Measurements from ENCODE around the gene TRPV4. TPM values are rescaled to one million over a fixed set of nuclear protein-coding genes. Genes with fewer than 3 reads are reported as not detected.

Gene TRPV4
- total RNA-seq, 1 experiment from 2014 or later = not detected

DNA sequence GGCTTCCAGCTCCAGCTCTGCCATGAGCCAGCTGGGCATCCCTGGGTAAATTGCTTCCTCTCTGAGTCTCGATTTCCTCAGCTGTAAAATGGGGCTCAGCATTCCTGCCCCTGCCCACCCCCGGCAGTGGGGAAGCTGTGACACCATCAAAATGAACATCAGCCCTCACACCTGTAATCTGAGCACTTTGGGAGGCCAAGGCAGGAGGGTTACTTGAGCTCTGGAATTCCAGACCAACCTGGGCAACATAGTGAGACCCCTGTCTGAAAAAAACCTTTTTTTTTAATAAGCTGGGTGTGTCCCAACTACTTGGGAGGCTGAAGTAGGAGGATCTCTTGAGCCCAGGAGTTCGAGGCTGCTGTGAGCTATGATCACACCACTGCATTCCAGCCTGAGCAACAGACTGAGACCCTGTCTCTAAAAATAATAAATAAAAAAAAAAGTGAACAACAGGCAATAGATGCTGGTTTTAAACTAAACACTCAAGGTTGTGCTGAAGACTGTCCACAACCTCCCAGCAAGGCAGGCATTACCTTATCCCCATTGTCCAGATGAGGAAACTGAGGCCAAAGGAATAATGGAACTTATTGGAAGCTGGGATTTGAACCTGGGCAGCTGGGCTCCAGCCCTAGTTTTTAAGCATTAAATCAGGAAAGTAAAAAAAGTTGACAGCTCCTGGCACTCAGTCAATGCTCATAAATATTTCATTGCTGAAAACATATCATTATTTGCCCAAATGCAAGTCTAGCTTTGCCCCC lies 4.3 kb downstream of the TRPV4 start:
- no peak overlapping the region for H3K4me2 ChIP-seq (ENCODE audit: low read depth, low read length, poor library complexity, severe bottlenecking)
- DNase-seq = no peak
- no peak overlapping the region for H3K4me3 ChIP-seq (ENCODE audit: low read length)
- H3K9ac ChIP-seq (ENCODE audit: low read length) = no peak overlapping the region
- no peaks in the 10 kb centered on the region for H3K9me3 ChIP-seq (ENCODE audit: low read length)
- H3K27me3 ChIP-seq (ENCODE audit: low read length) = no peaks in the 10 kb centered on the region
- H3K79me2 ChIP-seq (ENCODE audit: low read length) = no peaks in the 10 kb centered on the region
- no peaks in the 10 kb centered on the region for H3K4me1 ChIP-seq (ENCODE audit: low read length)
- no peaks in the 10 kb centered on the region for H3K9me2 ChIP-seq (replicated peaks; ENCODE audit: insufficient read depth, low read length)
- H3K36me3 ChIP-seq (ENCODE audit: insufficient read depth, low read length) = no peaks in the 10 kb centered on the region
- H3K27ac ChIP-seq (ENCODE audit: low read length) = no peak overlapping the region
- H2AFZ ChIP-seq (ENCODE audit: low read length) = no peak overlapping the region
- H4K20me1 ChIP-seq (ENCODE audit: insufficient read depth, low read depth, low read length) = no peaks in the 10 kb centered on the region

DNA sequence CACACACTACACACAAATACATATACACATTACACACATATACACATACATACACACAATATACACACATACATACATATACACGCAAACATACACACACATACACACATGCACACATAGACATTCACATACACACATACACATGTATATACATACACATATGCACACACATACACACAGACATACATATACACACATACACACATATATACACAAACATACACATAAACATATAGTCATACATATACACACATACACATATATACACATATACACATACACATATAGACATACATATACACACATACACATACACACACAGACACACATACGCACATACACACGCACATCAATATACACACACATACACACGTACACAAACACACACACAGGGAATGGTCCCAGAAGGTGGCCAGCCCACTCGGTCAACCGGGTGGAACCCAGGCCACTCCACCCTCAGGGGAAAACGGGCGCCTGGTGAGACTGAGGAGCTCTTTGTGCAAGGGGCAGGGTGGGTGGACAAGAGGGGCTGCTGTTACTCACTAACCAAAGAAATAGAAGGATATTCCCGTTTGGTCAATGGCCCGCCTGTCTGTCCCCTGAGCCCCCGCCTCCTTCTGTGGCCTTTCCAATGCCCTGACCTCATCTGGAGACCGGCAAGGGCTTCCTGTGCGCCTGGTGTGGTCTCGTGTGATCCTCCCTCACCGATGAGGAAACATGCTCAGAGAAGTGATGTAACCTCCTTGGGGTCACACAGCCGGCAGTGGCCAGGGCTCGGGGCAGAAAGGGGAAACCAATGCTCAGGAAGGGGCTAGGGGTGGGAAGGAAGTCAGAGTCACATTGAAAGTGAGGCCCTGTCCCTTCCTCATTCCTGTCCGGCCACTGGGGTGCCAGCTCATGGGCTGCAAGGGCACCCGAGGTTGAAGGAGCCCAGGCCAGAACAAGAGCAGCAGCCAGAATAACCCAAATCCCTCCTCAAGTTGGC lies 5.3 kb downstream of the TRPV4 start:
- no peak overlapping the region for H2AFZ ChIP-seq (ENCODE audit: low read length)
- H3K9ac ChIP-seq (ENCODE audit: low read length) = no peak overlapping the region
- no peak for DNase-seq
- H3K9me2 ChIP-seq (replicated peaks; ENCODE audit: insufficient read depth, low read length) = no peaks in the 10 kb centered on the region
- no peak overlapping the region for H3K27ac ChIP-seq (ENCODE audit: low read length)
- no peaks in the 10 kb centered on the region for H4K20me1 ChIP-seq (ENCODE audit: insufficient read depth, low read depth, low read length)
- H3K27me3 ChIP-seq (ENCODE audit: low read length) = no peaks in the 10 kb centered on the region
- no peak overlapping the region for H3K4me2 ChIP-seq (ENCODE audit: low read depth, low read length, poor library complexity, severe bottlenecking)
- H3K4me1 ChIP-seq (ENCODE audit: low read length) = peaks cover under 1% of the 10 kb centered on the region; the same call in 1 of the 2 replicates
- H3K4me3 ChIP-seq (ENCODE audit: low read length) = no peak overlapping the region
- H3K36me3 ChIP-seq (ENCODE audit: insufficient read depth, low read length) = no peaks in the 10 kb centered on the region
- H3K9me3 ChIP-seq (ENCODE audit: low read length) = no peaks in the 10 kb centered on the region
- H3K79me2 ChIP-seq (ENCODE audit: low read length) = no peaks in the 10 kb centered on the region

DNA sequence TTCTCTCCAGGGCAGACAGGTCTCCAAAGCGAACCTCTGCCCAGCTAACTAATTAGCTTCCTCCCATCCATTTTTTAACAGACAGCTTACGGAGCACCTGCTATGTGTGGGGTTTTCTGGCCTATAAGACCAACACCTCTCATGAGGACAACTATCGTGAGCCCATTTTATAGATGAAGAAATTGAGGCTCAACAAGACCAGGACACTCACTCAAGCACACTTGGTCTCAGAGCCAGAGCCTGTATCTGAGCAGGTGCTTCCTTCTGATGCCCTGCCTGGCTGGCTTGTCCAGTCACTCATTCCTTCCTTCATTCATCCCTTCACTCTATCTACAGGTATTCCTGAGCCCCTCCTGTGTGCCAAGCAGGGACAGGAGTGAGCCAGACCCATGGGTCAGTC lies 6.1 kb downstream of the TRPV4 start:
- Histone ChIP-seq H3K27me3 (ENCODE audit: low read length) (no peaks in the 10 kb centered on the region), H3K9ac (ENCODE audit: low read length) (no peak overlapping the region), H4K20me1 (ENCODE audit: insufficient read depth, low read depth, low read length) (no peaks in the 10 kb centered on the region), H3K79me2 (ENCODE audit: low read length) (no peaks in the 10 kb centered on the region), H3K9me2 (replicated peaks; ENCODE audit: insufficient read depth, low read length) (no peaks in the 10 kb centered on the region), H3K4me1 (ENCODE audit: low read length) (peaks cover 7% of the 10 kb centered on the region), H3K27ac (ENCODE audit: low read length) (no peak overlapping the region), H2AFZ (ENCODE audit: low read length) (no peak overlapping the region), H3K4me2 (ENCODE audit: low read depth, low read length, poor library complexity, severe bottlenecking) (no peak overlapping the region), H3K36me3 (ENCODE audit: insufficient read depth, low read length) (no peaks in the 10 kb centered on the region), H3K9me3 (ENCODE audit: low read length) (no peaks in the 10 kb centered on the region), H3K4me3 (ENCODE audit: low read length) (no peak overlapping the region)
- DNase-seq = no peak

- H3K9me3 ChIP-seq (ENCODE audit: low read length) = no peaks in the 10 kb centered on the region
- no peak for DNase-seq
- no peaks in the 10 kb centered on the region for H4K20me1 ChIP-seq (ENCODE audit: insufficient read depth, low read depth, low read length)
Observed at GRCh38 chr12:109824731-109825130, 8.5 kb downstream of the TRPV4 start.

DNA sequence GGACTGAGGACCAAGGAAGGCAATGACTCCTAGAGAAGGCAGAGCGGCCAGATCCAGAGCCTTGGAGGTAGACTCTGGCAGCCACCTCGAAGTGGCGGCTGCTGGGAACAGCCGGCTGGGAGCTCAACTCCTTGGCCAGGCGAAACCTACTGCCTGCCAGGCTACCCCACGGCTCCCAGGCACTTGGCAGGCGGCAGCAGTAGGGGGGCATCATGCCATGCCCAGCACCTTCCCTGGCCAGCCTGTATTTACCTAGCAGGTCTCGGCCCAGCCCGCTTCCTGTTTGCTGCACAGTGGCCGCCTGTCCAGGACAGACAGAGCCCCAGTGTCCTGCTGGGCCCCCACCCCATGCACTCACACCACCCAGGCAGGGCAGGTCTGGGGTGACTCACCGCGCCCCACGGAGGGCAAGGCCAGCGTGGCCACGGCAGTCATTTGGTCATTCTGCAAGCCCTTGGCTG lies 10.2 kb downstream of the TRPV4 start:
- Histone ChIP-seq H3K9me2 (replicated peaks; ENCODE audit: insufficient read depth, low read length) (no peaks in the 10 kb centered on the region), H3K4me2 (ENCODE audit: low read depth, low read length, poor library complexity, severe bottlenecking) (no peak overlapping the region), H3K36me3 (ENCODE audit: insufficient read depth, low read length) (no peaks in the 10 kb centered on the region), H3K9ac (ENCODE audit: low read length) (no peak overlapping the region), H3K4me3 (ENCODE audit: low read length) (no peak overlapping the region), H3K27ac (ENCODE audit: low read length) (no peak overlapping the region), H4K20me1 (ENCODE audit: insufficient read depth, low read depth, low read length) (no peaks in the 10 kb centered on the region), H2AFZ (ENCODE audit: low read length) (no peak overlapping the region), H3K79me2 (ENCODE audit: low read length) (no peaks in the 10 kb centered on the region), H3K9me3 (ENCODE audit: low read length) (no peaks in the 10 kb centered on the region), H3K4me1 (ENCODE audit: low read length) (peaks cover 7% of the 10 kb centered on the region), H3K27me3 (ENCODE audit: low read length) (no peaks in the 10 kb centered on the region)
- no peak for DNase-seq

More at GRCh38 chr12:109824731-109825130, 8.5 kb downstream of the TRPV4 start:
- Histone ChIP-seq H3K9ac (ENCODE audit: low read length) (no peak overlapping the region), H3K4me2 (ENCODE audit: low read depth, low read length, poor library complexity, severe bottlenecking) (no peak overlapping the region), H3K4me1 (ENCODE audit: low read length) (peaks cover 7% of the 10 kb centered on the region), H3K9me2 (replicated peaks; ENCODE audit: insufficient read depth, low read length) (no peaks in the 10 kb centered on the region), H2AFZ (ENCODE audit: low read length) (no peak overlapping the region), H3K27me3 (ENCODE audit: low read length) (no peaks in the 10 kb centered on the region), H3K36me3 (ENCODE audit: insufficient read depth, low read length) (no peaks in the 10 kb centered on the region), H3K4me3 (ENCODE audit: low read length) (no peak overlapping the region), H3K79me2 (ENCODE audit: low read length) (no peaks in the 10 kb centered on the region), H3K27ac (ENCODE audit: low read length) (no peak overlapping the region)

GRCh38 chr12:109822416-109822815 lies 10.8 kb downstream of the TRPV4 start:
- H3K4me2 ChIP-seq (ENCODE audit: low read depth, low read length, poor library complexity, severe bottlenecking) = no peak overlapping the region

GRCh38 chr12:109821968-109822367 lies 11.2 kb downstream of the TRPV4 start:
- peaks cover 7% of the 10 kb centered on the region for H3K4me1 ChIP-seq (ENCODE audit: low read length)
- no peaks in the 10 kb centered on the region for H3K36me3 ChIP-seq (ENCODE audit: insufficient read depth, low read length)
- H3K9ac ChIP-seq (ENCODE audit: low read length) = no peak overlapping the region
- H3K27ac ChIP-seq (ENCODE audit: low read length) = no peak overlapping the region
- DNase-seq = no peak
- H3K9me2 ChIP-seq (replicated peaks; ENCODE audit: insufficient read depth, low read length) = no peaks in the 10 kb centered on the region
- H3K79me2 ChIP-seq (ENCODE audit: low read length) = no peaks in the 10 kb centered on the region
- no peak overlapping the region for H3K4me3 ChIP-seq (ENCODE audit: low read length)
- H2AFZ ChIP-seq (ENCODE audit: low read length) = no peak overlapping the region
- no peaks in the 10 kb centered on the region for H3K9me3 ChIP-seq (ENCODE audit: low read length)
- no peaks in the 10 kb centered on the region for H3K27me3 ChIP-seq (ENCODE audit: low read length)
- no peaks in the 10 kb centered on the region for H4K20me1 ChIP-seq (ENCODE audit: insufficient read depth, low read depth, low read length)
- H3K4me2 ChIP-seq (ENCODE audit: low read depth, low read length, poor library complexity, severe bottlenecking) = no peak overlapping the region

More at GRCh38 chr12:109822416-109822815, 10.8 kb downstream of the TRPV4 start:
- Histone ChIP-seq H3K9ac (ENCODE audit: low read length) (no peak overlapping the region), H3K4me1 (ENCODE audit: low read length) (peaks cover 7% of the 10 kb centered on the region), H3K9me3 (ENCODE audit: low read length) (no peaks in the 10 kb centered on the region), H3K79me2 (ENCODE audit: low read length) (no peaks in the 10 kb centered on the region), H3K27ac (ENCODE audit: low read length) (no peak overlapping the region), H3K27me3 (ENCODE audit: low read length) (no peaks in the 10 kb centered on the region), H4K20me1 (ENCODE audit: insufficient read depth, low read depth, low read length) (no peaks in the 10 kb centered on the region), H3K9me2 (replicated peaks; ENCODE audit: insufficient read depth, low read length) (no peaks in the 10 kb centered on the region), H2AFZ (ENCODE audit: low read length) (no peak overlapping the region), H3K36me3 (ENCODE audit: insufficient read depth, low read length) (no peaks in the 10 kb centered on the region), H3K4me3 (ENCODE audit: low read length) (no peak overlapping the region)
- no peak for DNase-seq

DNA sequence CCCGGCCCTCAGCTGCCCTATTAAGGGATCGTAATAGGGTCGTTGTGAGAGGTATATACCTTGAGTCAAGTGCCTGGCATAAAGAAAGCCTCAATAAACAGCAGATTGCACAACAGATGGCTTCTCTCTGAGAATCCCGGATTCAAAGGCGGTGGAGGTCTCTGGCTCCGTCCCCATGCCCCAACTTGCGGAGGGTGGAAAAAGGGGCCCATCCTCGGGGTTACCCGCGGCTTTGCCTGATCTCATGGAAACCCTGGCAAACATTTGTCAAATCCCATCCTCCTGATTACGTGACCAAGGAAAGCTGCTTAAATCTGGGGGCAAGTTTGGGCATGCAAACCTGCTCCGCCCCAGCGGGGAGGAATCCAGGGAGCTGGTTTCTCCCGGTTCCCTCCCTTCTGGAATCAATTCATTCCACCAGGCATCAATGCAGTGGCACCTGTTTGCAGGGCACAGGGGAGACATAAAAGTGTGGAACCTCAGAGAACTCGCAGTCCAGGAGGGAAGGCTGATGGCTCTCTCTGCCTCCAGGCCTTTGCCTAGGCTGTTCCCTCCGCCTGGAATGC lies 12.3 kb downstream of the TRPV4 start:
- Histone ChIP-seq H3K27ac (ENCODE audit: low read length) (no peak overlapping the region), H2AFZ (ENCODE audit: low read length) (no peak overlapping the region), H3K4me2 (ENCODE audit: low read depth, low read length, poor library complexity, severe bottlenecking) (no peak overlapping the region), H3K79me2 (ENCODE audit: low read length) (no peaks in the 10 kb centered on the region), H3K36me3 (ENCODE audit: insufficient read depth, low read length) (no peaks in the 10 kb centered on the region), H3K27me3 (ENCODE audit: low read length) (no peaks in the 10 kb centered on the region), H4K20me1 (ENCODE audit: insufficient read depth, low read depth, low read length) (no peaks in the 10 kb centered on the region), H3K4me3 (ENCODE audit: low read length) (no peak overlapping the region), H3K4me1 (ENCODE audit: low read length) (peaks cover 7% of the 10 kb centered on the region), H3K9me3 (ENCODE audit: low read length) (no peaks in the 10 kb centered on the region), H3K9me2 (replicated peaks; ENCODE audit: insufficient read depth, low read length) (no peaks in the 10 kb centered on the region), H3K9ac (ENCODE audit: low read length) (no peak overlapping the region)
- no peak for DNase-seq

Data from Karpas-422 (cell line).